Endothelial cell of umbilical vein (primary cell): ENCODE results near the gene IRF1. TPM values are rescaled to one million over a fixed set of nuclear protein-coding genes. Genes with fewer than 3 reads are reported as not detected.

Experiments
- BruUV-seq: library from RNA; stranded (reverse); fragments of 400-500 nt; replicated peaks from 2 replicates; lab custom pipeline; 2021; lab: Mats Ljungman, UMichigan
- CTCF ChIA-PET: fragments of 300-600, 350-600 bp; sonication (Branson Sonifier 250); formaldehyde crosslinking; loops from one replicate; lab custom pipeline; 2021; ENCODE audit warnings: antibody characterized with exemption, inconsistent platforms; lab: Charles Lee
- POLR2A ChIA-PET: fragments of 300-600, 350-600 bp; sonication (Branson Sonifier 250); formaldehyde crosslinking; loops from one replicate; lab custom pipeline; 2021; ENCODE audit warnings: antibody characterized with exemption, inconsistent platforms; lab: Charles Lee
- DNase-seq: peaks from one replicate; pipeline ENCODE4 v3.0.0-alpha.2; 2011; ENCODE audit warnings: low read depth, low spot score
- FAIRE-seq: peaks from 2 replicates; lab custom pipeline; 2011; peaks lifted over from hg19 to GRCh38; lab: Jason Lieb, UNC
- H2AFZ ChIP-seq: 2 replicates; pipeline ENCODE4 v1.6.0; 2012; ENCODE audit warnings: low read depth, low read length, control low read depth, inconsistent platforms
- H3K27ac ChIP-seq: 2 replicates; pipeline ENCODE4 v1.5.1; 2011; ENCODE audit warnings: low read depth, mild to moderate bottlenecking, control low read depth, low read length, moderate library complexity; ENCODE audit not compliant: insufficient read depth
- H3K27me3 ChIP-seq, 2 experiments: 2 replicates each; pipeline versions ENCODE4 v1.6.0 to v1.6.1; 2011; ENCODE audit warnings: low read length in 2 of 2, mixed read lengths in 1 of 2; ENCODE audit not compliant: control insufficient read depth in 2 of 2, insufficient read depth in 2 of 2
- H3K36me3 ChIP-seq, 2 experiments: 2 replicates in 1 of 2; 3 replicates in 1 of 2; pipeline ENCODE4 v1.5.1; 2011; ENCODE audit warnings: low read length in 2 of 2, mild to moderate bottlenecking in 1 of 2, moderate library complexity in 1 of 2; ENCODE audit not compliant: control insufficient read depth in 2 of 2, insufficient read depth in 2 of 2; ENCODE audit errors: extremely low read depth in 1 of 2
- H3K4me1 ChIP-seq: 3 replicates; pipeline ENCODE4 v1.5.1; 2011; ENCODE audit warnings: mild to moderate bottlenecking, low read length; ENCODE audit not compliant: control insufficient read depth, insufficient read depth; ENCODE audit errors: extremely low read depth
- H3K4me2 ChIP-seq: 2 replicates; pipeline ENCODE4 v1.6.1; 2011; ENCODE audit warnings: low read length, control low read depth, mixed read lengths; ENCODE audit not compliant: insufficient read depth
- H3K4me3 ChIP-seq, 3 experiments: fragments of 200-600 bp in 1 of 3; sonication (generic), shearing (Covaris generic) in 1 of 3; replicated peaks in 1 of 3; 2 replicates each; pipeline ENCODE4 v1.5.1; 2011 to 2016; ENCODE audit warnings: control low read depth in 3 of 3, low read length in 3 of 3, mild to moderate bottlenecking in 2 of 3, inconsistent platforms in 1 of 3, low read depth in 1 of 3, moderate library complexity in 1 of 3; ENCODE audit not compliant: insufficient read depth in 1 of 3
- H3K79me2 ChIP-seq: 2 replicates; pipeline ENCODE4 v1.6.0; 2012; ENCODE audit warnings: low read length, inconsistent platforms; ENCODE audit not compliant: control insufficient read depth, insufficient read depth
- H3K9ac ChIP-seq: replicated peaks from 2 replicates; pipeline ENCODE3; 2011; ENCODE audit warnings: low read length, control low read depth; ENCODE audit not compliant: insufficient read depth; ENCODE audit errors: extremely low read depth
- H3K9me1 ChIP-seq: replicated peaks from 3 replicates; pipeline ENCODE4 v1.6.0; 2011; ENCODE audit warnings: mild to moderate bottlenecking, low read length; ENCODE audit not compliant: control insufficient read depth, insufficient read depth; ENCODE audit errors: extremely low read depth
- H3K9me3 ChIP-seq: replicated peaks from 2 replicates; pipeline ENCODE4 v1.5.1; 2012; ENCODE audit warnings: low read length, inconsistent platforms; ENCODE audit not compliant: control insufficient read depth, insufficient read depth
- H4K20me1 ChIP-seq: replicated peaks from 2 replicates; pipeline ENCODE3; 2011; ENCODE audit warnings: mild to moderate bottlenecking, low read length; ENCODE audit not compliant: control insufficient read depth, insufficient read depth; ENCODE audit errors: extremely low read depth
- EZH2 ChIP-seq: IDR thresholded peaks from 2 replicates; pipeline ENCODE4 v1.6.1; 2012; ENCODE audit warnings: borderline replicate concordance, low read depth, mild to moderate bottlenecking, moderate library complexity, low read length, inconsistent platforms; ENCODE audit not compliant: severe bottlenecking
- FOS ChIP-seq: IDR thresholded peaks from 2 replicates; pipeline ENCODE4 v1.6.1; 2011; ENCODE audit warnings: mild to moderate bottlenecking, low read length, moderate library complexity, borderline replicate concordance; ENCODE audit not compliant: insufficient read depth
- GATA2 ChIP-seq: IDR thresholded peaks from 2 replicates; pipeline ENCODE4 v1.7.0; 2011; ENCODE audit warnings: low read depth, mild to moderate bottlenecking, moderate library complexity, mixed read lengths, low read length; ENCODE audit not compliant: insufficient read length, insufficient read depth
- JUN ChIP-seq: IDR thresholded peaks from 2 replicates; pipeline ENCODE4 v1.6.1; 2011; ENCODE audit warnings: borderline replicate concordance, low read depth; ENCODE audit not compliant: insufficient read length, insufficient read depth
- MYC ChIP-seq: IDR thresholded peaks from one replicate; pipeline ENCODE4 v1.6.1; 2011; ENCODE audit warnings: mild to moderate bottlenecking, low read depth, low read length
- POLR2A ChIP-seq: IDR thresholded peaks from 2 replicates; pipeline ENCODE4 v1.6.1; 2012; ENCODE audit warnings: low read depth, mild to moderate bottlenecking, control low read depth, low read length
- POLR2AphosphoS5 ChIP-seq: IDR thresholded peaks from 2 replicates; pipeline ENCODE4 v1.6.1; 2012; ENCODE audit warnings: low read depth, mild to moderate bottlenecking, control low read depth, low read length, moderate library complexity; ENCODE audit not compliant: insufficient read depth
- dilution Hi-C: fragments of 300-500 bp; cut with MboI; formaldehyde crosslinking; loops from one replicate; pipeline ENCODE4 v1.15.0; 2019; ENCODE audit warnings: low sequenced_read_pairs; ENCODE audit not compliant: extremely low pct_ligation_motif_present
- intact Hi-C: fragments of 100-400 bp; cut with micrococcal nuclease; formaldehyde crosslinking; loops from one replicate; pipeline ENCODE4 v1.10.0; 2022
- polyA plus RNA-seq, 4 experiments: library from polyadenylated mRNA; depleted of rRNA in 3 of 4; stranded (reverse) in 3 of 4; unstranded in 1 of 4; fragments of >200 nt; gene quantifications; 2 replicates each; pipeline versions ENCODE4 v1.2.1 to v1.2.3, GENCODE V29; 2011 to 2012; ENCODE audit warnings: missing spikeins in 1 of 4
- total RNA-seq: library from RNA; stranded (reverse); gene quantifications from 2 replicates; pipeline ENCODE4 v1.2.3, GENCODE V29; 2021
- TF ChIP-seq, protein P1 (sequence below): IDR thresholded peaks from 2 replicates; pipeline ENCODE4 v1.6.1; 2011; ENCODE audit not compliant: insufficient read depth, insufficient read length
- TF ChIP-seq, protein P2 (sequence below), 2 donors: IDR thresholded peaks; 1 replicate in 1 of 2; 2 replicates in 1 of 2; pipeline ENCODE4 v1.5.1; 2011; ENCODE audit warnings: low read length in 2 of 2, mild to moderate bottlenecking in 2 of 2, moderate library complexity in 2 of 2, control low read depth in 1 of 2, inconsistent platforms in 1 of 2, low read depth in 1 of 2; ENCODE audit not compliant: insufficient read depth in 1 of 2; ENCODE audit errors: extremely low read depth in 1 of 2

Gene IRF1
- total and polyA plus RNA-seq, 2 donors (not counting 3 experiments of a cell fraction or from before 2014, with no cell fraction given), result 12.3 to 28.0 TPM

- FAIRE-seq (no peak), DNase-seq (no peak)
- TF ChIP-seq, protein P1, sequence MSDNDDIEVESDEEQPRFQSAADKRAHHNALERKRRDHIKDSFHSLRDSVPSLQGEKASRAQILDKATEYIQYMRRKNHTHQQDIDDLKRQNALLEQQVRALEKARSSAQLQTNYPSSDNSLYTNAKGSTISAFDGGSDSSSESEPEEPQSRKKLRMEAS, result no peak
- dilution Hi-C loops, result no loop called here
- no peak overlapping the region for H2AFZ ChIP-seq
- no peaks in the 10 kb centered on the region for H3K79me2 ChIP-seq
- no peaks in the 10 kb centered on the region for H4K20me1 ChIP-seq
- intact Hi-C loops, result no loop called here
- H3K27ac ChIP-seq, result no peak overlapping the region
- no peak overlapping the region for H3K4me2 ChIP-seq
- no peak overlapping the region for H3K4me3 ChIP-seq
- ChIA-PET CTCF (interaction anchor here (0.9 to 8.4 kb wide), 6 partner anchors 24 to 317 kb away, joined by 3 to 220 read pairs (median 20); no protein-coding TSS in a partner anchor), POLR2A (no interaction called here)
- no peaks in the 10 kb centered on the region for H3K9me3 ChIP-seq
- no TSS peak for BruUV-seq
- peaks cover 32% of the 10 kb centered on the region for H3K4me1 ChIP-seq
- H3K9ac ChIP-seq, result no peak overlapping the region
- H3K27me3 ChIP-seq, result no peaks in the 10 kb centered on the region
- no peaks in the 10 kb centered on the region for H3K9me1 ChIP-seq
- H3K36me3 ChIP-seq, result no peaks in the 10 kb centered on the region
Measured at GRCh38 chr5:132503244-132503643, 12.7 kb upstream of the IRF1 start.

DNA sequence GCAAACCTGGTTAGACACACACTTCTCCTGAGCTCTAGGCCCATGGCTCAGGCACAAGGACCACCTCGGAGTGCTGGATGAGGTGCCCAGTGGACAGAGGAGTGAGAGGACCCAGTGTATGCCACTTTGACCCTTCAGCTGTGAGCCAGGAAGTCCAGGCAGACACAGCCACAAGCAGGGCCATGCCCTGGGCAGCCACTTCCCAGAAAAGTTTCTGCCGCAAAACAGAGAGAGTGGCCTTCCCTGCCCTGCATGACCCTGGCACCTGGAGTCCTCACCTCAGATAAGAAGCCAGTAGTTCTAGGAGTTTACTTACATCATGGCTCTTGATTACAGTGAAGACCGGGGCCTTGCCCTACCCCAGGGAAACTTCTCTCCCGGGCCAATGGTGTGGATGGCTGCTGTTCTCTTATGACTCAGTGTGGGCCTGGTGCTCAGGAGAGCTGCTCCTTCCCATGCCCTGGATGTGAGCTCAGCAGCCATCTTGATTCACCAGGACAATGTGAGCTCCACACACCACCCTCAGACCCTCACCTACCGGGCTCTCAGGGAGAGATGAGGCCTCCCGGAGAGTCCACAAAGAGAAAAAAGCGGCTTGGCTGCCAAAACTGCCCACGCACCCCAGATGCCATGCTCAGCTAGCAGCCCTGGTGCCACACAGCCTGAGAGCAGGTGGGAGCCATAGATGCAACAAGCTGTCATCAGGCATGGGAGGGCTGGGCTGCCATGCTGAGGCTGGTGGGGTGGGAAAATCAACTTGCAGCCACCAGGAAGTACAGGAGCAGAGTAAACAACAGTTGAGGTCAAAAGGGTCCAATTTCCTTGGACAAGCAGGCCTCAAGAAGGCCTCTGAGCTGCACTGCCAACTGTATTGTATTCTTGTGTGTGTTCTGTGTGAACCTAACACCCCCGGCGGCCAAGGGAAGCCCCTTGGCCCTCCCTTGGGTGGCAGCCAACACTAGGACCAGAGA is 11.7 kb upstream of the IRF1 start:
- intact Hi-C loops, result loop anchor here (1.0 kb wide), 3 partner anchors 83 to 116 kb away; no protein-coding TSS in a partner anchor
- no peak overlapping the region for H3K4me3 ChIP-seq
- no peaks in the 10 kb centered on the region for H3K9me1 ChIP-seq
- no peaks in the 10 kb centered on the region for H3K36me3 ChIP-seq
- H3K27ac ChIP-seq, result peak overlapping the region; percentile 2
- H3K4me2 ChIP-seq, result no peak overlapping the region
- dilution Hi-C loops, result no loop called here
- H3K9ac ChIP-seq, result no peak overlapping the region
- ChIA-PET POLR2A (interaction anchor here (1.4 kb wide), 1 partner anchor 12 kb away, joined by 8 read pairs; the partner anchor contains the start of gene IRF1), CTCF (interaction anchor here (1.1 to 8.4 kb wide), 8 partner anchors 12 to 317 kb away, joined by 3 to 220 read pairs (median 14); partner anchors contain the start of gene IRF1)
- DNase-seq (no peak), FAIRE-seq (peak; percentile 70)
- no TSS peak for BruUV-seq
- H4K20me1 ChIP-seq, result no peaks in the 10 kb centered on the region
- H2AFZ ChIP-seq, result peak overlapping the region; percentile 62
- H3K27me3 ChIP-seq, result no peaks in the 10 kb centered on the region
- H3K9me3 ChIP-seq, result no peaks in the 10 kb centered on the region
- TF ChIP-seq, protein P2, sequence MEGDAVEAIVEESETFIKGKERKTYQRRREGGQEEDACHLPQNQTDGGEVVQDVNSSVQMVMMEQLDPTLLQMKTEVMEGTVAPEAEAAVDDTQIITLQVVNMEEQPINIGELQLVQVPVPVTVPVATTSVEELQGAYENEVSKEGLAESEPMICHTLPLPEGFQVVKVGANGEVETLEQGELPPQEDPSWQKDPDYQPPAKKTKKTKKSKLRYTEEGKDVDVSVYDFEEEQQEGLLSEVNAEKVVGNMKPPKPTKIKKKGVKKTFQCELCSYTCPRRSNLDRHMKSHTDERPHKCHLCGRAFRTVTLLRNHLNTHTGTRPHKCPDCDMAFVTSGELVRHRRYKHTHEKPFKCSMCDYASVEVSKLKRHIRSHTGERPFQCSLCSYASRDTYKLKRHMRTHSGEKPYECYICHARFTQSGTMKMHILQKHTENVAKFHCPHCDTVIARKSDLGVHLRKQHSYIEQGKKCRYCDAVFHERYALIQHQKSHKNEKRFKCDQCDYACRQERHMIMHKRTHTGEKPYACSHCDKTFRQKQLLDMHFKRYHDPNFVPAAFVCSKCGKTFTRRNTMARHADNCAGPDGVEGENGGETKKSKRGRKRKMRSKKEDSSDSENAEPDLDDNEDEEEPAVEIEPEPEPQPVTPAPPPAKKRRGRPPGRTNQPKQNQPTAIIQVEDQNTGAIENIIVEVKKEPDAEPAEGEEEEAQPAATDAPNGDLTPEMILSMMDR (IDR thresholded peaks at IDR 0.05; ENCODE audit: extremely low read depth in 1 of 2, insufficient read depth in 1 of 2, low read depth in 1 of 2, low read length in 2 of 2), result no peak
- TF ChIP-seq POLR2AphosphoS5 (no peak), MYC (no peak), JUN (no peak), EZH2 (no peak), FOS (no peak), GATA2 (no peak), POLR2A (no peak)
- TF ChIP-seq, protein P1, result no peak
- no peaks in the 10 kb centered on the region for H3K79me2 ChIP-seq
- peaks cover 40% of the 10 kb centered on the region for H3K4me1 ChIP-seq
